Stimulated activated CD4-positive, alpha-beta T cell treated with anti-CD3 and anti-CD28 coated beads, Interleukin-15, amount 100 ng/mL, for 48 hours (primary cell): ENCODE data around the gene RAB32.

ENCODE experiments used
- DNase-seq, 2 donors: peaks; one replicate each; pipeline ENCODE4 v3.0.0-alpha.2; 2020; ENCODE audit warnings: low read depth in 2 of 2

Gene RAB32

GRCh38 chr6:146582857-146583256 lies 39.2 kb downstream of the RAB32 start:
- DNase-seq = no peak

DNA sequence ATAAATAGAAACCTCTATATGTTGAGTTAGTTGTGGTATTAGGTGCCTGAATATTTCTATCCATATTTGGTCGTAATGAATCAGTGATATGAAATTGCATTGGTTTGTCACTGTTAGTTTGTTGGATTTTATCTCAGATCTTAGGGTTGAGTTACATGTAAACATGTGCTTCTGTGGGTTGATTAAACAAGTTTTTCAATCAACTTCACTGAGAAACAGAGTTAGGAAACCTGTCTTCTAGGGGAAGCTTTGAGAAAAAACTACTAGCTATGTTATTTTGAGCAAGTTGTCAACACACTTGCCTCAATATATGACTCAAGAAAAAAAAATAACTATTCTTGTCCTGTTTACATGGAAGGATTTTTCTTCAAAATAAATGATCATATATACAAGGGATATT lies 40.3 kb downstream of the RAB32 start:
- DNase-seq = no peak

GRCh38 chr6:146587459-146587858 lies 43.8 kb downstream of the RAB32 start:
- DNase-seq = no peak

DNA sequence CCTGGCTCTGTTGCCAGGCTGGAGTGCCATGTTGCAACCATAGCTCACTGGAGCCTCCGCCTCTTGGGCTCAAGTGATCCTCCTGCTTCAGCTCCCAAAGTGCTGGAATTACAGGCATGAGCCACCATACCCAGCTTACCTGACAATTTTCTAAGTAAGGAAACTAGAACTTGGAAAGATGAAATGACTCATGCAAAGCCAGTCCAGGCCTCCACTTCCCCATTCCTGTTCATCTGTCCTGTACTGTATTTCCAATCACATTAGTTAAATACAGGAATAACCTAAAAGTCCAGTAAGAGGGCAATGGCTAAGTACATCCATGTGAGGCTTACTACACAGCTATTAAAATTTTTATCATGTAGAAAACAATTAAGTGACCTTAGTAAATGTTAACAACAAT lies 46.9 kb downstream of the RAB32 start:
- no peak for DNase-seq

DNA sequence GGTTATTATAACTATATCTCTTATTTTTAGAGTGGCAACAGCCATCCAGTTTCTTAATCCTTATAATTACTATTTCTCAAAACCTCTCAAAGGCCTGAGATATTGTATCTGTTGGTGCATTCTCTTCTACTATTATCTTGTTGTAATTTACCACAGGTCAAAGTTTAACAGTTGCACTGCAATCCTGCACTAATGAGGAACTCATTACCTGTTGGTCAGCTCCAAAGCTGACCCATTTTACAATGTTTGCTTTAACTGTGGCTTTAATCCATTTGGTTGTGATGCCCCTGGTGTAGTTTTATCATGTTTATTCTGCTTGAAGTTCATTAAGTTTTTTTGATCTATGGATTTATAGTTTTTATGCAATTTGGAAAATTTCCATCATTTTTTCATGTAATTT lies 48.8 kb downstream of the RAB32 start:
- no peak for DNase-seq

- DNase-seq = no peak
Observed at GRCh38 chr6:146593986-146594385, 50.4 kb downstream of the RAB32 start.

GRCh38 chr6:146594495-146594894 lies 50.9 kb downstream of the RAB32 start:
- no peak for DNase-seq

GRCh38 chr6:146595972-146596731 lies 52.5 kb downstream of the RAB32 start:
- DNase-seq = no peak

DNA sequence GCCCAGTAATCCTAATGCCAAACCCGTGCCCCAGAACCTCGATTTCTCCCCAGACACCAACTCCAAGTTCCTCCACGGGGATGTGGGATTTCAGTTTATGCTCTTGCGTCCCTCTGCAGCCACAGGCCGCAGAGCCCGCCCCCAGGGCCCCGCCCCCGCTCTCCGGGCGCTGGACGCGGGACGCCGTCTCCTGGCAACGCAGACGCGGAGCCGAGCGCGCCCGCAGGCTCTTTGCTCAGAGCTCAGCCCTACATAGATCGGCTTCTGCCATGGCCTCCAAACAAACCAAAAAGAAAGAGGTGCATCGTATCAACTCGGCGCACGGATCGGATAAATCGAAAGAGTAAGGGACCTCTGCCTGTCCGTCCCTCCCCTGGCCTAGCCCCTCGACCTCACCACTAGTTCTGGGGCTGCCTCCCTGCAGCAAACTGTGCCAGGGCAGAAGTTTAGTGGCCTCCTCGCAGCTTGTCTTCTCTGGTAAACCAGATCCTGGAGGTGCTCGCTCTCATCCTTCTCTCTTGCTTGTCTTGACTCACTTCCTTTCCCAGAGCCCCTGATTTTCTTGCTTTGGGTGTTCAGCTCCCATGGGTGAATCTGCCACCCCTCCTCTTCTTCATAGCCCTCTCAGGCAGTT lies 55.3 kb downstream of the RAB32 start, which contains the start of gene ADGB:
TSS of gene ADGB (plus strand) at position 201 of the 634 bp plus-strand sequence. CDS start at position 270, 69 bp downstream.
- no peak for DNase-seq

- DNase-seq = no peak
Observed at GRCh38 chr6:146601352-146601751, 57.7 kb downstream of the RAB32 start.

DNA sequence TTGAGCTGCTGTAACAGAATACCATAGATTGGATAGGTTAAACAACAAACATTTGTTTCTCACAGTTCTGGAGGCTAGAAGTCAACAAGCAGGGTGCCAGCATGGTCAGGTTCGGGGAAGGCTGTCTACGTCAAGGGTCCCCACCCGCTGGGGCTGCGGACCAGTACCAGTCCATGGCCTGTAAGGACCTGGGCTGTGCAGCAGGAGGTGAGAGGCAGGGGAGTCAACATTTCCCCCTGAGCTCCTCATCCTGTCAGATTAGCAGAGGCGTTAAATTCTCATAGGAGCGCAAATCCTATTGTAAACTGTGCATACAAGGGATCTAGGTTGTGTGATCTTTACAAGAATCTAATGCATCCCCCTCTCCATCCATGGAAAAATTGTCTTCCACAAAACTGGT lies 58.9 kb downstream of the RAB32 start:
- no peak for DNase-seq
